Peyer's patch (tissue), 4 donors: ENCODE results near the gene NKTR. TPM values are rescaled to one million over a fixed set of nuclear protein-coding genes. Genes with fewer than 3 reads are reported as not detected.

Source experiments
- DNase-seq, 3 donors: peaks; one replicate each; pipeline ENCODE4 v3.0.0-alpha.2; 2017 to 2019
- H3K27ac ChIP-seq, 4 donors: fragments of 200-600 bp; sonication (generic); one replicate each; pipeline ENCODE4 v1.5.1; 2016 to 2019
- H3K27me3 ChIP-seq, 2 donors: fragments of 200-600 bp; sonication (generic); one replicate each; pipeline ENCODE4 v1.5.1; 2019
- H3K36me3 ChIP-seq, 3 donors: fragments of 200-600 bp; sonication (generic); one replicate each; pipeline ENCODE4 v1.5.1; 2016 to 2019
- H3K4me1 ChIP-seq, 4 donors: fragments of 200-600 bp; sonication (generic); one replicate each; pipeline ENCODE4 v1.5.1; 2016 to 2019
- H3K4me3 ChIP-seq, 4 donors: fragments of 200-600 bp; sonication (generic); 1 replicate in 3 of 4; 2 replicates in 1 of 4; pipeline ENCODE4 v1.5.1; 2016 to 2019; ENCODE audit warnings: mild to moderate bottlenecking in 1 of 4
- H3K9me3 ChIP-seq, 4 donors: fragments of 200-600 bp; sonication (generic); one replicate each; pipeline ENCODE4 v1.5.1; 2016 to 2019; ENCODE audit warnings: mild to moderate bottlenecking in 1 of 4
- CTCF ChIP-seq, 6 experiments: fragments of 450-650 bp in 4 of 6; fragments of 200-600 bp in 2 of 6; sonication (generic) in 1 of 6; IDR thresholded peaks; one replicate each; pipeline ENCODE4 v1.5.1; 2017 to 2019; ENCODE audit warnings: antibody characterized with exemption in 6 of 6, mild to moderate bottlenecking in 3 of 6, moderate library complexity in 1 of 6
- POLR2A ChIP-seq, 2 donors: fragments of 450-650 bp; IDR thresholded peaks; one replicate each; pipeline ENCODE4 v1.5.1; 2017; ENCODE audit warnings: antibody characterized with exemption in 2 of 2, mild to moderate bottlenecking in 2 of 2, moderate library complexity in 2 of 2
- total RNA-seq, 4 donors: library from RNA; depleted of rRNA; stranded (reverse); fragments of >200 nt; gene quantifications; one replicate each; pipeline ENCODE4 v1.1.0, GENCODE V29; 2016

The NKTR gene
- total RNA-seq, 4 donors from 2014 or later, result 118 to 386 (median 187) TPM

- no peak for DNase-seq
- H3K9me3 ChIP-seq, result no peaks in the 10 kb centered on the region
- no peak overlapping the region for H3K4me3 ChIP-seq
- H3K4me1 ChIP-seq, result no peaks in the 10 kb centered on the region
- no peaks in the 10 kb centered on the region for H3K27me3 ChIP-seq
- TF ChIP-seq POLR2A (IDR thresholded peaks at IDR 0.05) (no peak), CTCF (IDR thresholded peaks at IDR 0.05) (no peak)
- H3K36me3 ChIP-seq, result peaks cover 0 to 99% (median 0%) of the 10 kb centered on the region in 3 donors
- H3K27ac ChIP-seq, result no peak overlapping the region
Observed at GRCh38 chr3:42635111-42635510, 34.6 kb downstream of the NKTR start.

DNA sequence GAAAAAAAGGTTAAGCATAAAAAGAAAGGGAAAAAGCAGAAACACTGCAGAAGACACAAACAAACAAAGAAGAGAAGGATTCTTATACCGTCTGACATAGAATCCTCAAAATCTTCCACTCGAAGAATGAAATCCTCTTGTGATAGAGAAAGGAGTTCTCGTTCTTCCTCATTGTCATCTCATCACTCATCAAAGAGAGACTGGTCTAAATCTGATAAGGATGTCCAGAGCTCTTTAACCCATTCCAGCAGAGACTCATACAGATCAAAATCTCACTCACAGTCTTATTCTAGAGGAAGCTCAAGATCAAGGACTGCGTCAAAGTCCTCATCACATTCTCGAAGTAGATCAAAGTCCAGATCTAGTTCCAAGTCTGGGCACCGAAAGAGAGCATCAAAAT is 36.5 kb downstream of the NKTR start:
- no peak overlapping the region for H3K4me3 ChIP-seq
- H3K4me1 ChIP-seq, result no peaks in the 10 kb centered on the region
- no peaks in the 10 kb centered on the region for H3K9me3 ChIP-seq
- H3K27ac ChIP-seq, result no peak overlapping the region
- H3K27me3 ChIP-seq, result no peaks in the 10 kb centered on the region
- no peak for TF ChIP-seq CTCF (IDR thresholded peaks at IDR 0.05)
- TF ChIP-seq POLR2A (IDR thresholded peaks at IDR 0.05), result no peak
- H3K36me3 ChIP-seq, result peaks cover 0 to 97% (median 0%) of the 10 kb centered on the region in 3 donors
- no peak for DNase-seq

GRCh38 chr3:42638339-42638842 is 37.9 kb downstream of the NKTR start:
- no peak for DNase-seq
- H3K27me3 ChIP-seq, result no peaks in the 10 kb centered on the region
- no peak for TF ChIP-seq CTCF (IDR thresholded peaks at IDR 0.05)
- H3K36me3 ChIP-seq, result peaks cover 0 to 95% (median 0%) of the 10 kb centered on the region in 3 donors
- peak overlapping the region; percentile 5 to 27 (median 14) for H3K27ac ChIP-seq
- no peaks in the 10 kb centered on the region for H3K4me1 ChIP-seq
- no peaks in the 10 kb centered on the region for H3K9me3 ChIP-seq
- H3K4me3 ChIP-seq, result no peak overlapping the region

- Histone ChIP-seq H3K4me1 (no peaks in the 10 kb centered on the region), H3K4me3 (no peak overlapping the region), H3K9me3 (no peaks in the 10 kb centered on the region), H3K27me3 (no peaks in the 10 kb centered on the region), H3K36me3 (peaks cover 0 to 95% (median 0%) of the 10 kb centered on the region in 3 donors), H3K27ac (peak overlapping the region in 3 of 4 donors; percentile 5 to 53 (median 5))
- no peak for DNase-seq
- TF ChIP-seq POLR2A (IDR thresholded peaks at IDR 0.05) (no peak), CTCF (IDR thresholded peaks at IDR 0.05) (no peak)
Observed at GRCh38 chr3:42639192-42639591, 38.7 kb downstream of the NKTR start.

- no peaks in the 10 kb centered on the region for H3K27me3 ChIP-seq
- no peak for DNase-seq
- H3K36me3 ChIP-seq, result peaks cover 0 to 96% (median 0%) of the 10 kb centered on the region in 3 donors
- no peak overlapping the region for H3K27ac ChIP-seq
- TF ChIP-seq CTCF (IDR thresholded peaks at IDR 0.05) (no peak), POLR2A (IDR thresholded peaks at IDR 0.05) (no peak)
- no peaks in the 10 kb centered on the region for H3K9me3 ChIP-seq
- H3K4me3 ChIP-seq, result no peak overlapping the region
- H3K4me1 ChIP-seq, result no peaks in the 10 kb centered on the region
Observed at GRCh38 chr3:42640129-42640528, 39.6 kb downstream of the NKTR start.
